NCI-H460 (cell line): Measurements from ENCODE around the gene RHOXF1. TPM values are rescaled to one million over a fixed set of nuclear protein-coding genes. Genes with fewer than 3 reads are reported as not detected.
"Not testable (repeated sequence)": the region's sequence is repeated elsewhere in the genome, so short reads cannot be mapped to it uniquely, and the experiment has no call there.

ENCODE experiments used
- DNase-seq: peaks from one replicate; pipeline ENCODE4 v3.0.0-alpha.2; 2016; ENCODE audit warnings: low read depth; ENCODE audit errors: extremely low read depth
- polyA plus RNA-seq: library from polyadenylated mRNA; depleted of rRNA; stranded (reverse); fragments of >200 nt; gene quantifications from 2 replicates; pipeline ENCODE4 v1.2.3, GENCODE V29; 2014; cell fraction: nucleus; rRNA removed
- total RNA-seq: library from RNA; depleted of rRNA; stranded (reverse); fragments of >200 nt; shearing (Covaris generic); gene quantifications from 2 replicates; pipeline ENCODE4 v1.2.3, GENCODE V29; 2014; rRNA removed

RHOXF1 gene, protein sequence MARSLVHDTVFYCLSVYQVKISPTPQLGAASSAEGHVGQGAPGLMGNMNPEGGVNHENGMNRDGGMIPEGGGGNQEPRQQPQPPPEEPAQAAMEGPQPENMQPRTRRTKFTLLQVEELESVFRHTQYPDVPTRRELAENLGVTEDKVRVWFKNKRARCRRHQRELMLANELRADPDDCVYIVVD
- not detected in 2 replicates for total RNA-seq
- polyA plus RNA-seq = not detected in 2 replicates

- no peak for DNase-seq
Measured at GRCh38 chrX:120115438-120115963, at the start of gene RHOXF1. Gene RHOXF1, minus strand, starts transcription at chrX:120115913. Its CDS starts 51 bp downstream, at chrX:120115862.

GRCh38 chrX:120159086-120159485, 43.4 kb upstream of the RHOXF1 start:
- not testable (repeated sequence) for DNase-seq

DNA sequence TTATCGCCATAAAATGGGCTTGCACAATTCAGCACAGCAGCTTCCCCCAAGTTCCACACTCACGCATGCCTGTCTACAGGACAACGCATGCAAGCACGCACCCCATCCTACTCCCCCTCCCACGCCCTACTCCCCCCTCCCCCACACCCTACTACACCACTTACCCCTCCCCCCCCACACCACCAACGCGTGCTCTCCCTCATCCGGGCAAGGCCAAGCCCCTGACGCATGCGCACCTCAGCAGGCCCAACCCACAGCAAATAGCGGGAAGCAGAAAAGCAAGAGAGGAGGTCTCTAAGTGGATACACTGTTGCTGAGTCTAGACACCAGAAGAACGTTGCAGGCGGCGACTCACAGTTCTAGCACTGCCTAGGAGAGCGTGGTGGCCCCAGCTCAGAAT, 42.6 kb upstream of the RHOXF1 start, which contains the start of gene RHOXF2:
Gene RHOXF2, plus strand, starts transcription at position 301 of the 400 bp plus-strand sequence. CDS start 138 bp downstream, outside the sequence.
- DNase-seq = not testable (repeated sequence)

DNA sequence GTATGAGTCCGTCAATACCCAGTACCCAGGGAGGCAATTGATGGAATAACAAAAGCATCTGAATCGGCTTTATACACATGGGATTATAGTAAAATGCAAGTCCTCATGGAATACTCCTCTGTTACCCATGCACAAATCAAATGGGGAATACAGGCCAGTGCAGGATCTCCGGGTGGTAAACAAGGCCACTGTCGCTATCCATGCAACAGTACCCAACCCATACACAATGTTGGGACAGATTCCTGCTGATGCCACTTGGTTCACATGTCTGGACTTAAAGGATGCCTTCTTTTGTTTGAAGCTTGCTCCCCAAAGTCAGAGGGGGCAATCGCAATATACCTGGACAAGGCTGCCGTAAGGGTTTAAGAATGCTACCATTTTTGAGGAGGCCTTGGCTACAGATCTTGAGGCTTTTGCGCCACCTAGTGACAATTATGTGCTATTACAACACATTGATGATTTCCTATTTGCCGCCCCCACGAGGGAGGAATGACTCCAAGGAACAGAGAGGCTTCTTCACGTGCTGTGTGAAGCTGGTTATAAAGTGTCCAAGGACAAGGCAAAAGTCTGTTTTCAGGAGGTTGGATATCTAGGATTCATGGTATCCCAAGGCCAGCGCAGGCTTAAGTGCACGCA, 34.5 kb upstream of the RHOXF1 start:
- not testable (repeated sequence) for DNase-seq

- DNase-seq = no peak
Measured at GRCh38 chrX:120147537-120147936, 31.8 kb upstream of the RHOXF1 start.

DNA sequence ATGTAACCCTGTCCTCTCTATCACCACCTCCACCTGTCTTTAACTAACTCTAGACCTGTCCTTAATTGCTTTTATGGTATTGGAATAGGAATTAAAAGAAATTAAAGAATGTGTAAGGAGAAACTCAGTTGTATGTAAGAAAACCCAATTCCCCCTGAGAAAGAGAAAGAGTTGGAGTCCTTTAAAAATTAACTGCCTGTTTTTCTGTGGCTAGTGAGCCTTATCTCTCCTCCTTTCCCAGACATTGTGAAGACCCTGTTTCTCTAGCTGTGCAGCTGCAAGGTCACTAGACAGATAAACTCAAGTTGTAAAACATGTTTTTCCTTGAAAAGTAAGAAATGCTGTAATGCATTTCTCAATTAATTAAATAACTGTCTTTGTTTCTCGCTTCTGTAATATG, 30.6 kb upstream of the RHOXF1 start:
- not testable (repeated sequence) for DNase-seq

- no peak for DNase-seq
Measured at GRCh38 chrX:120145295-120145925, 29.7 kb upstream of the RHOXF1 start.

- DNase-seq = no peak
Measured at GRCh38 chrX:120144178-120144844, 28.6 kb upstream of the RHOXF1 start.

DNA sequence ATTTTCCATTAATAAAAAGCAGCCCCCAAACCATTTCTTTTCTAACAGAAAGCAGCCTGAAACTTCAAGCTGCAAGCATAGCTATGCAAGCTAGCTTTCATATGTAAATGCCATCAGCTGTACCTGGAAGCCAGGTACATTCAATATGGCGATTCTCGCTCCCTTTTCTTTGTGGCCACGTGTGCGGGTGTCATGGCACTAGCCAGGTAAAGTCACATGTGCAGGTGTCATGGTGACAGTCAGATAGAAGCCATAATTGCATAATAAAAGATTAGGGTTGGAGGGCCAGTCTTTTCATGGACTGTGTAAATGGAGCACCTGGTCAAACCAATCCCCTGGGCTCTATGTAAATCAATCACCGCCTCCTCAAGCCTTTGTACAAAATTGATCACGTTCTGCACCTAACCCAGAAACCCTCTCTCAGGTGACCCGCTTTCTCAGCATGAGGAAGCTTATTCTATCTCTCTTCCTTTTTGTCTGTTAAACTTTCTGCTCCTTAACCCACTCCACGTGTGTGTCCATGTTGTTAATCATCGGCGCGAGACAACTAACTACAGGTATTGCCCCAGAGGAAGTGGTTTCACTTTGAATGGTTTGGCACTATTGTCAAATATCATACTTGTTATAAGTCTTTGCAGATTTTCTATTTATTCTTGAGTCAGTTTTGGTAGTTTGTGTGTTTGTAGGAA, 24.7 kb upstream of the RHOXF1 start:
- DNase-seq = no peak

- DNase-seq = peak; percentile 8
Measured at GRCh38 chrX:120137439-120137838, 21.7 kb upstream of the RHOXF1 start.

- DNase-seq = no peak
Measured at GRCh38 chrX:120136840-120137239, 21.1 kb upstream of the RHOXF1 start.

GRCh38 chrX:120136128-120136527, 20.4 kb upstream of the RHOXF1 start:
- no peak for DNase-seq

DNA sequence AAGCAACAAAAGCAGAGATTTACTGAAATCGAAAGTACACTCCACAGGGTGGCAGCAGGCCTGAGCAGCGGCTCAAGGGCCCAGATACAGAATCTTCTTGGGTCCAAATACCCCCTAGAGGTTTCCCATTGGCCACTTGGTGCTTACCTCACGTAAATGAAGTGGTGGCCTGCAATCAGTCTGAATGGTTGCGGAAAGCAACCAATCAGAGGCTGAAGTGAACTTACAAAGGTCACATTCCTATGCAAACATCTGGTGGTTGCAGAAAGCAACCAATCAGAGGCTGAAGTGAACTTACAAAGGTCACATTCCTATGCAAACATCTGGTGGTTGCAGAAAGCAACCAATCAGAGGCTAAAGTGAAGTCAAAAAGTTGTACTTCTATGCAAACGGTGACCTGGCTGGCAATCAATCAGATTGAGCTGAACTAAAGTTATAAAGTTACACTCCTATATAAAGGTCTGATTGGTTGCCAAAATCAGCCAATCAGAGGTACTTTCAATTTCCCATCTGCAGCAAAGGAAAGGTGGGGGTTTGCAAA, 12.7 kb upstream of the RHOXF1 start:
- DNase-seq = not testable (repeated sequence)

- DNase-seq = no peak
Measured at GRCh38 chrX:120125444-120125843, 9.7 kb upstream of the RHOXF1 start.

GRCh38 chrX:120120223-120120622, 4.5 kb upstream of the RHOXF1 start:
- no peak for DNase-seq

- no peak for DNase-seq
Measured at GRCh38 chrX:120111611-120112010, 4.1 kb downstream of the RHOXF1 start.

DNA sequence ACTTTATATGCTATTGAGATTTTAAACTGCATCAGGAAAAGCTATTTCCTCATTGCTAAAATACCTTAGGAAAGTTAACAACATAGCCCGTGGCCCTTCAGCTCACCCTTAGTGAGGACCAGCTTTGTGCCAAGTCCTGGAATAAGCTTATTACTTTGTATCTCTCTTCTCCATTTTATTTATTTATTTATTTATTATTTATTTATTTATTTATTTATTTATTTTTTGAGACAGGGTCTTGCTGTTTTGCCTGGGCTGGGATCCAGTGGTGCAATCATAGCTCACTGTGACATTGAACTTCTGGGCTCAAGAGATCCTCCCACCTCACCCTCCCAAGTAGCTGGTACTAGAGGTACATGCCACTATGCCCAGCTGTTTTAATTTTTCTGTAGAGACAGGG, 6.3 kb downstream of the RHOXF1 start:
- DNase-seq = no peak

DNA sequence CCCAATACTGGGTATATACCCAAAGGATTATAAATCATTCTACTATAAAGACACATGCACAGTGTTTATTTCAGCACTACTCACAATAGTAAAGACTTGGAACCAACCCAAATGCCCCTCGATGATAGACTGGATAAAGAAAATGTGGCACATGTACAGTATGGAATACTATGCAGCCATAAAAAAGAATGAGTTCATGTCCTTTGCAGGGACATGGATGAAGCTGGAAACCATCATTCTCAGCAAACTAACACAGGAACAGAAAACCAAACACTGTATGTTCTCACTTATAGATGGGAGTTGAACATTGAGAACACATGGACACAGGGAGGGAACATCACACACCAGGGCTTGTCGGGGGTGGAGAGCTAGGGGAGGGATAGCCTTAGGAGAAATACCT, 11.0 kb downstream of the RHOXF1 start:
- DNase-seq = not testable (repeated sequence)

GRCh38 chrX:120101057-120101456, 14.7 kb downstream of the RHOXF1 start:
- DNase-seq = not testable (repeated sequence)

GRCh38 chrX:120090208-120090607, 25.5 kb downstream of the RHOXF1 start:
- no peak for DNase-seq
